AG08396 (cell line): Measurements from ENCODE around the gene RABGAP1L.
"Not testable (repeated sequence)": the region's sequence is repeated elsewhere in the genome, so short reads cannot be mapped to it uniquely, and the experiment has no call there.

Experiments used
- DNase-seq: peaks from one replicate; pipeline ENCODE4 v3.0.0; 2012; ENCODE audit warnings: low spot score, mixed read lengths

The RABGAP1L gene

DNA sequence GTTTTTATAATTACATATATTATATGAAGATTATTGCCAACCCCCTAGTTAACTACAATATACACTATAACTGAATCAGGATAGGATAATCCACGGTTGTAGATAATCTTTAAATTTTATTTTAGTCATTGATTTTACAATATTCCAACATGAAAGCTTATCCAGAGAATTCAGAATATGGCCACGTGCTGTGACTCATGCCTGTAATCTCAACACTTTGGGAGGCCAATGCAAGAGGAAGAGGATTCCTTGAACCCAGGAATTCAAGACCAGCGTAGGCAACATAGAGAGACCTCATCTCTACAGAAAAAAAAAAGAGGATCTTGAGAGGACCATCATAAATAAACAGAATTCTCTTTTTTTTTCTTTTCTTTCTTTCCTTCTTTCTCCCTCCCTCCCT lies 720.9 kb downstream of the RABGAP1L start:
- no peak for DNase-seq

DNA sequence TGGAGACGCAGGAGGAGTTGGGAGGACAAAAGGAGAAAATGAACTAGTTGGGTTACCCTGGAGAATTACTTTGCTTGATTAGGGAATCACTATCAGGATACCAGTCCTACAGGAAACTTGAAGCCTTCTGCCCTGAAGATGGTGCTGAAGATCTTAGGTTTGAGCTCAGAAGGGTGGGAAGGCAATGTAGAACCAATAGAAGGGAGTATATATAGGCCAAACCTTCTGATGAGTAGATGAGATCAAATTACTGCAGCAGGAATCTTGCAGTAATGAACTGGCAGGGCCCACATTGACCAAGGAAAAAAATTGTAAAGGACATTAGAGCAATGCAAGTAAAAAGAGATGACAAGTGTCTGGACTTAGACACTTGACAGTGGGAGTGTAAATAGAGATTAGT lies 724.1 kb downstream of the RABGAP1L start:
- peak; percentile 26 for DNase-seq

GRCh38 chr1:174884038-174884437 lies 724.7 kb downstream of the RABGAP1L start:
- DNase-seq, result no peak

DNA sequence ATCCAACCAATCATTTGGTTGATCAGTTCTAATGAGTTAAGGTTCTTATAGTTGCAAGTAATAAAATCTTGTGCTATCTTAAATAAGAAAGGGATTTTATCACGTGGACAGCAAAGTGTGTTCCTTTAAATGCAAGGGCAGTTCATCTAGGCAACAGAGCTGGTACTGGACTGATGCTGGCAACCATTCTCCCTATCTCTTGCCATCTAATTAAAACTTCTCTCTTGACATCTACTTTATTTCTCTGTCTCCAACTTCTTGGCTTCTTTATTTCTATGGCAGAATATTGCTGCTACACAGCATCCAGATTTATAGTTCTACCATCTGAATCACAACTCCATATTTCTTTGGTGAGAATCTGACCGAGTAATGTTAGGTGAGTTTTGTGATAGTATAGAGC lies 725.2 kb downstream of the RABGAP1L start:
- no peak for DNase-seq

- no peak for DNase-seq
These were observed 730.7 kb downstream of the RABGAP1L start for GRCh38 chr1:174890024-174890423.

DNA sequence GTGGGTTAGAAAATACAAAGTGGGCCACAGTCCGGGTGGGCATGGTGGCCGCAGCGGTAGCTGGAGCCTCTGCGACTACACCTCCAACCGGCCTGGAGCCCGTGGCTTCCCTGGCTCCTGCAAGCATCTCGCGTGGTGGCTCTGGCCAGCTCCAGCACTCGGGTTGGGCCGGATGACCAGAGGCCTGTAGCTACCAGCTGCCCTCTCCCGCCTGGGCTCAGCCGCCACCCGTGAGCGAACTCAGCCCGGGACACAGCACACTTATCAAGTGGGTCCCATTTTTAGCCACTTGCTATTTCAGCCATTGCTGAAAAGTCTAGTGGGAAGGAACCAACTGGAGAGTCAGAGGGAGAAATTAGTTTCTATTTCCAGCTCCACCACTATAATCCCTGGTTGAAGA lies 732.7 kb downstream of the RABGAP1L start:
- no peak for DNase-seq

DNA sequence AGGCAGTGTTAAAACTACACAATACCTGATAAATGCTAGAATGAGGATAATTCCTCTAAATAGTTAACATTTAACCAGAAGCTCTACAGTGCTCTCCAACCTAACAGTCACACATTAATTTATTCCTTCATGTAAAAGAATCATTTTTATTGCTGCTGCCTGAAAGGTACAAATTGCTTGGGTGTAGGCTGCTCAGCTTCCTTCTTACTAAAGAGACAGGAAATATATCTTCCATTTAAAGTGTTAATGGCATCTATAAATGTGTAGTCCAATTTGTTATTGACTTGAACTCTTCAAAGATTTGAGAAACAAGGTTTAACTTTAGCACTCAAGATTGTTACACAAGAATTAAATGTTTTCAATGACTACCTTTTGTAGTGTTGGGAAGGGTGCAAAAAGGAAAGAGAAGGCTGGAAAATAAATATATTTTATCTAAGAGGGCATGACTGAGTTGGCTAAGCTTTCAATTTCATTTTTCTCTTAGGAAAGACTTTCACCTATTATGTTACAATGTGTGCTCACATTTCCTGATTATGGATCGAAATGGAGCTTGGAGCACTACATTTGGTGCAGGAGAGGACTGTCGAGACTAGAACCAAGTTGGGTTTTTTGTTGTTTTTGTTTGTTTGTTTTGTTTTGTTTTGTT lies 734.9 kb downstream of the RABGAP1L start:
- DNase-seq, result no peak

GRCh38 chr1:174895610-174896009 lies 736.3 kb downstream of the RABGAP1L start:
- not testable (repeated sequence) for DNase-seq

DNA sequence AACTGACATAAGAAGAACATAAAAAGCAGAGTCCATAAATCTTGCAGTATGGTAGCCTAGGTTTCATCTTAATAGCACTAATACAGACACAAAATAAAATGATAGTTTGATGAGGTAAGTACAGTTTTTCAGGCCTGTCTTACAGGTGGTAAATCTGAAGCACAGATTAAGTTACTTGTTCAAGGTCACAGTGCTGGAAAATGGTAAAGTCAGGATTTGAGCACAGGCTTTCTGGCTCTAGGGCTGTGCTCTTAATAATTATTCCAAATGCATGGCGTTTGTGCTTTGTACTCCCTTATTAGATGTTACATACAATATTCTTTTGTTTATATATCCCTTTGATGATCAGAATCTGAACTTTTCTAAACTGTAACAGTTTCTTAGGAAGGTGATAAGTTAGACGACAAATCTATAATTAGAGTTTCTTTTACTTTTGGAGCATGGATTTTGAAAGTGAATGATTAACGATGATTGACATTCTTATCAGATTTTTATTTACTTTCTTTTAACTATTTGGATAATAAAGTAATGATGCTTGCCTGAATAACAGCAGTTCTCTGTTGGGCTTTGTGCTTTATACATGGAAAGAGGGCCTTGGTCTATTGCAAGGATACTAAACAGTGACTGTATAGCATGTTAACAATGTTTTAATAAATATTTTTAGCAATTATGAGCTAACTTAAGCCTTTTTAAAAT lies 738.9 kb downstream of the RABGAP1L start:
- no peak for DNase-seq

DNA sequence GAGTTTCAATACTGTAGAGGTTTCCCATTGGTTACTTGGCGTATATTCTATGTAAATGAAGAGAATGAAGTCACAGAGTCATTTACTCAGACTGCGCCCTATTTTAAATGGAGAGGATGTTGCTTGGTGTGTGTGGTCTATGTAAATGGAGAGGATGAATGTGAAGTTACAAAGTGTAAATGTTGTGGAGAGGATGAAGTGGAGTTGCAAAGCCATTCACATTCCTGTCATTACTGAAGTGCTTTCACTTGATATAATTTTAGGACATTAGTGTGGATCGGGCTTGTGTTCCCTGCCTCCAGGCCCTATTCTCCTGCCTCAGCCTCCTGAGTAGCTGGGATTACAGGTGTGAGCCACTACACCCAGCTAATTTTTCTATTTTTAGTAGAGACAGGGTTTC lies 741.0 kb downstream of the RABGAP1L start:
- no peak for DNase-seq

DNA sequence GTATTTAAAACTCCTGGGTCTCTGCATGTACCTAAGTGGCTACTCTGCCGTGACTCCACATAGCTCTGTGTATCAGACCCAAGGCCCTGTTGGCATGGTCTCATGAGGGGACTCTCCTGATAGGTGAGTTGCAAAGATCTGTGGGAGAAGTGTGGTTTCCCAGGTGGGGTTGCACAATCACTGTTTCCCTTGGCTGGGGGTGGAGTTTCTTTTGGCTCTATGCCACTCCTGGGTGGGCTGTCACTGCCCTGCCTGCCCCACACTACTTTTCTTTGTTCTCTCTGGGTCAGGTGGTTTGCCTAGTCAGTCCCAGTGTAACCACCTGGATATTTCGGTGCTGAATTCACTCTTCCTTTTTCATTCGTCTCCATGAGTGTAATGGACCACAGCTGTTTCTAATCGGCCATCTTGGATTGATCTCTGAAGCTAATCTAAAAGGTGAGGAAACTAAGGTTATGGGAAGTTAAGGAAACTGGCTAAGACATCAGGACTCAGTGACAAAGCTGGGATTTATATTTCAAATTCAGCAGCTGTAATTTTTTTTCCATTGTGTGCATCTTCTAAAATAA lies 743.3 kb downstream of the RABGAP1L start:
- DNase-seq, result no peak

DNA sequence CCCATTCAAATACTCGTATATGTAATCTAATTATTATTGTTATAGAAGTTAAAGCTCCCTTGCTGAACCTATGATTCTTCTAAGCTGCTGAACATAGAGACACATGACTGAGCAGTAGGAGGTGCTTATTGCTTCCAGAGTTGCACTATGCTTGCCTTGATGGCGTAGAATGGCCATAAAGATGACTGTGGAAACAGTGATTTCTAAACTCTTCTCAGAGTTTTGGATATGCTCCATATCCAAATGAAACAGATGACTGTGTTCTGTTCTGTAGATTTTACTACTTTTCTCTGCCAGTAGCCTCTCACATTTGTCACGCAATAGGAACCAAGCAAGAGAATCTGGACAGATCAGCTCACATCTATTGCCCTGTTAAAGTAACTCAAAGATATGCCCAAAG lies 752.3 kb downstream of the RABGAP1L start:
- no peak for DNase-seq

- no peak for DNase-seq
These were observed 752.9 kb downstream of the RABGAP1L start for GRCh38 chr1:174912264-174912663.

DNA sequence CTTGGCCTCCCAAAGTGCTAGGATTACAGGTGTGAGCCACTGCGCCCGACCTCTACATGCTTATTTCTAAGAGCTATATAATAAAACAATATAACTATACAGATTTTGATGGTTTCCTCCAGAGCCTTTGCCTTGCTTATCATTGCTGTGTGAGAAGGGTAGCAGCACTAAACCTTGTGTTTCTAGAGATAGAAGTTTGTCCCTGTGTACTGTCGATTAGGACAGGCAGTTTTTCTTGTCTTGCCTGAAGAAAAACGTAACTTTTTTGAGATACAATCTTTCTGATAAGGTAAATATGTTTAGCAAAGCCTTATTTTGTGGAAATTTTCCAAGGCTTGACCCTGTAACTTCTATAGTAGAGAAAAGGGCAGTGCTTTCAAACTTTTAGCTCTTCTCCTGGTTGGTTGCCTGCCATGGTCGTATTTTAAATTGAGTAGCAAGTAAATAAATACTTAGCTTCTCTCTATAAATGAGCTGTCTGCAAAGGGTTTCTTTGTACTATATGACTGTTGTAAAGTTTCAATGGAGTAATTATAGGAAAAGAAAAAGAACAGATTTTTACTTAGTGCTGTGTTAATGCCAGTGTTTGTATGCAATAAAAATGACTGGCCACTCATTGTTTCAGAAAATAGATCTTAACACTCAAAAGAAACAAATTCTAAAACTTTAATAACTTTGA lies 754.0 kb downstream of the RABGAP1L start:
- DNase-seq, result no peak

DNA sequence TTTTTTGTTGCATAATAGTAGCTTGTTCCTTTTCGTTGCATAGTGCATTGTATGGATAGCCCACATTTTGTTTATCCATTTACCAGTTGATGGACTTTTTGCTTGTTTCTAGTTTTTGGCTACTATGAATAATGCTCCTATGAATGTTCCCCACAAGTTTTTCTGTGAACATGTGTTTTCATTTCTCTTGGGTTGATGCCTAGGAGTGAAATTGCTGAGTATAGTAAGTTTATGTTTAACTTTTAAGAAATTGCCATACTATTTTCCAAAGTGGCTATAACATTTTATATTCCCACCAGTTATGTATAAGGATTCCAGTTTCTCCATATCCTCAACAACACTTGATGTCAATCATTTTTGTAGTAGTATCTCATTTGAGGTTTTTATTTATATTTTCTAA lies 755.7 kb downstream of the RABGAP1L start:
- DNase-seq, result no peak

DNA sequence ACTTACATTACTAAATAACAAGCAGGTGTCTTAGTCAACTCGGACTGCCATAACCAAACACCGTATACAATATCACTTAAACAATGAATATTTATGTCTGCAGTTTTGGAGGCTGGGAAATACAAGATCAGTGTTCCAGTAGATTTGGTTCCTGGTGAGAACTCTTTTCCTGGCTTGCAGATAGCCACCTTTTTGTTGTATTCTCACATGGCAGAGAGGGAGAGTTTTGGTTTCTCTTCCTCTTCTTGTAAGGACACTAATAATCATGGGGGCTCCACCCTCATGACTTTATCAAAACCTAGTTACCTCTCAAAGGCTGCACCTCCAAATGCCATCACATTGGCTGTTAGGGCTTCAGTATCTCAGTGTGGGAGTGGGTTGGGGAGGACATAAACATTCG lies 757.5 kb downstream of the RABGAP1L start:
- DNase-seq, result no peak

- no peak for DNase-seq
These were observed 760.8 kb downstream of the RABGAP1L start for GRCh38 chr1:174920093-174920492.

- DNase-seq, result no peak
These were observed 762.8 kb downstream of the RABGAP1L start for GRCh38 chr1:174922121-174922520.

DNA sequence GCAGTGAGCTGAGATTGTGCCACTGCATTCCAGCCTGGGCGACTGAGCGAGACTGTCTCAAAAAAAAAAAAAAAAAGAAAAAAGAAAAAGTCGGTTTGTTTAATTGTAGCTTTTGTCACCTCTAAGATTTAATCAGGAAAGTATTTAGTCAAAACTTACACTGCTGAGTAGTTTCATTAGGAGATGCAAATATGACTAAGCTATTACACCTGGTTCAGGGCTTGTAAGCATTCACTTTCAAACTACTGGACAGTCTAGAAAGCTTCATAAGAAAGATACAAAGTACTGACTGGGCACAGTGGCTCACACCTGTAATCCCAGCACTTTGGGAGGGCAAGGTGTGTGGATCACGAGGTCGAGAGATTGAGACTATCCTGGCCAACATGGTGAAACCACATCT lies 764.5 kb downstream of the RABGAP1L start:
- no peak for DNase-seq

- DNase-seq, result no peak
These were observed 769.2 kb downstream of the RABGAP1L start for GRCh38 chr1:174928541-174928940.

- DNase-seq, result no peak
These were observed 771.9 kb downstream of the RABGAP1L start for GRCh38 chr1:174931214-174931613.

DNA sequence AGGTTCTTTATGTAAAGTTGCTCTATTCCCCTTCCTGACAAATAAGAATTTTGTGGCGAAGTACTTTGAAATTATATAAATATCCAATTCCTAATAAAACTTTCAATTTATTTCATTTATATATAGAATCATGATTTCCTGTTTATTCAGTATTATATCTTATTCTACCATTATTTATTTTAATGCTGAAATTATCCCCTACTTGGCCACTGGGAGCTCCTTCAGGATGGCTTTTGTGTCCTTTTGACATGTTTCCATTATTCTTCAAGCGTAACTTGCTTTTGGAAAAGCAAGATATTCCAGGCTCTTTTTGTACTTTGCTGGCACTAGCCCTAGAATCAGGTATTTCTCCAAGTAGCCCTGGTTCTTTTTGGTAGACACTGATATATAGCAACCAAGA lies 773.3 kb downstream of the RABGAP1L start:
- no peak for DNase-seq
